Stimulated activated CD4-positive, alpha-beta T cell treated with anti-CD3 and anti-CD28 coated beads, Interleukin-4, amount 100 ng/mL, for 1 hour (primary cell): ENCODE measurements around the gene MMP27.

ENCODE experiments used
- DNase-seq: peaks from one replicate; pipeline ENCODE4 v3.0.0-alpha.2; 2020

The MMP27 gene

DNA sequence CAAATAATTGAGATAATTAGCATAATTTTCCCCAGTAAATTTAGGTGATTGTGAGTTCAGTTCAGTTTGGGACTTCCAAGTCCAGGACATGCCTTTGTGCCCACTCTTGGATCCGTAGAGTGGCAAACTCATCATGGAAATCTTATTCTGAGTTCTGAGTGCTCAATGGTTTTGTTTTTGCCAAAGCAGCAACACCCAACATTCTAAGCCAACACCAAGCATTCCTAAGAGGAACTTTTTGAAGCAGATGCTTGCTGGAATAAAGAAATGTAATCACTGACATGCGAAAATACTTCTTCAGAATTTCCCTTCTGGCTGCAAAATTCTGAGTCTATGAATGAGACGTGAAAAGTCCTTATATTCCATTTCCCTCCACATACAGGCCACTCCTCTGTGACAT lies 10.4 kb downstream of the MMP27 start:
- DNase-seq: no peak

- no peak for DNase-seq
Observed at GRCh38 chr11:102685754-102686153, 19.8 kb downstream of the MMP27 start.

- no peak for DNase-seq
Observed at GRCh38 chr11:102685338-102685737, 20.2 kb downstream of the MMP27 start.

- DNase-seq: no peak
Observed at GRCh38 chr11:102683277-102683676, 22.3 kb downstream of the MMP27 start.

GRCh38 chr11:102680945-102681344 lies 24.6 kb downstream of the MMP27 start:
- no peak for DNase-seq

DNA sequence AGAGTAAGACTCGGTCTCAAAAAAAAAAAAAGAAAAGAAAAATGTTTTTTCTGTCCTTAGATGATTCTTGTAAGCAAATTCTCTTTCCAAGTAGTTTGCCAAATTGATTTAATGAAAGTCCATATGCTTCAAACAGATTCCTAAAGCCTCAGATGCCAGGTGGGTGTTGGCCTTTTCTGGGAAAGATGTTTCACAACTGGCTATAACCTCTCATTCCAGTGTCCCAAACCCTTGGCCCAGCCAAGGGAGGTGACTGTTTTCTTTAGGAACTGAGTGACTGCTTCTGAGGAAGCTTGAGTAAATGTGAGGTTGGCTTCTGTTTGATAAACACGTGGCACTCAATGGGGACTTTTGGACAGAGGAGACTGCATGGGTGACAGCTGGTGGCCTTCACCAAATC lies 27.5 kb downstream of the MMP27 start:
- DNase-seq: no peak

GRCh38 chr11:102676084-102676483 lies 29.5 kb downstream of the MMP27 start:
- no peak for DNase-seq

GRCh38 chr11:102669664-102670063 lies 35.9 kb downstream of the MMP27 start:
- DNase-seq: no peak

- no peak for DNase-seq
Observed at GRCh38 chr11:102666331-102666957, 39.1 kb downstream of the MMP27 start.

DNA sequence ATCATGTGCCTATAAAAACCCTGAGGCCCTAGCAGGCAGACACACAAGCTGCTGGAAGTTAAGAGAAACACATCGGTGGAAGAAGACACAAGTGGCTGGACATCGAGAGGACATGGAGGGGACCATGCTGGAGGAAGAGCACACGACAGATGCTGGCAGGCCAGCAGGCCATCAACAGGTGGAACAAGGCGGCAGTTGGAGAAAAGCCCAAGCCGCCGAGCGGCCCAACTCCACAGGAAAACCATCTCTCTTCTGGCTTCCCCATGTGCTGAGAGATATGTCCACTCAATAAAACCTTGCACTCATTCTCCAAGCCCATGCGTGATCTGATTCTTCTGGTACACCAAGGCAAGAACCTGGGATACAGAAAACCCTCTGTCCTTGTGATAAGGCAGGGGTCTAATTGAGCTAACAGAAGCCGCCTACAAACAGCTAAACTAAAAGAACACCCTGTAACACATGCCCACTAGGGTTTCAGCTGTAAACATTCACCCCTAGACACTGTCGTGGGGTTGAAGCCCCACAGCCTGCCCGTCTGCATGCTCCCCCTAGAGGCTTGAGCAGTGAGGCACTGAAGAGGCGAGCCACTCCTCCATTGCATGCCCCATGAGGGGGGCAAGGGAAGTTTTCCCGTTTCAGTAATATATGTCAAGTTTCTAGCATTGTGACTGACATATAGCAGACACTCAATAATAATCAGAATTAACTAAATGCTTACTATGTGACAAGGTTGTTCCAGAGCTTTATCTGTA lies 41.4 kb downstream of the MMP27 start:
- no peak for DNase-seq

DNA sequence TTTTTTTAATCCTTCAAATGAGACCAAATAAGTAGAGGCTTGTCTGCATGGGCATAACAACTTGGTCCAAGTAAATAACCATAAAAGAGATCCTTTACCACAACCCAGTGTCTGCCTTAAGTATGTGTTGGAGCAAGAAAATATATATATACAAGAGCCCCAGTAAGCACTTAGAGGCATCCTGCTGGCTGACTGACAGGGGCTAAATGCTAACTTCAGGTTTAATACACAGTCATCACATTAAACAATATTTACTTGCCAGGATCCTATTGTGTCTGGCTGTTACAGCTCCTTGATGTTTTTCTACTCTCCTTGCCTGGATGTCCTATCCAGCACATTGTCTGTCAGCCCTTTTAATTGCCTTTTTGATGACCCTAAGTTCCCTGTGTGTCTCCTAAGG lies 43.0 kb downstream of the MMP27 start:
- no peak for DNase-seq

- DNase-seq: no peak
Observed at GRCh38 chr11:102661040-102661439, 44.5 kb downstream of the MMP27 start.

DNA sequence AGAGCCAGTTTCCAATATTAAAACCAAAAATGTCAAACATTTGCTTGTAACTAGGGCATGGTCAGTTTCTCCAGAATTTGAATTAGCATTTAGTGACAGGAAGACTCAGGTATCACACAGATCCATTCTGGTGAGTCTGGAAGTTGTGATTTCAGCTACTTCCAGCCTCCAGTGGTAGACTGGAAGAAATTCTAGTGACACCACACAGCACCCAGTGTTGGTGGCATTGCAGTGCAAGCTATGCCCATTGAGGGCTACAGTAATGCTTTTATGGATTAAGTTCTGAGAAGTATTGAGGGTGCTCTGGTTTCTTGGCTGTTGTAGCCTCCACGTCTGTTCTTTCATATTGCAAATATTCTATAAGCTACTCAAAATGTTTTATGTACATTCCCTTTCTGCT lies 49.0 kb downstream of the MMP27 start:
- no peak for DNase-seq

DNA sequence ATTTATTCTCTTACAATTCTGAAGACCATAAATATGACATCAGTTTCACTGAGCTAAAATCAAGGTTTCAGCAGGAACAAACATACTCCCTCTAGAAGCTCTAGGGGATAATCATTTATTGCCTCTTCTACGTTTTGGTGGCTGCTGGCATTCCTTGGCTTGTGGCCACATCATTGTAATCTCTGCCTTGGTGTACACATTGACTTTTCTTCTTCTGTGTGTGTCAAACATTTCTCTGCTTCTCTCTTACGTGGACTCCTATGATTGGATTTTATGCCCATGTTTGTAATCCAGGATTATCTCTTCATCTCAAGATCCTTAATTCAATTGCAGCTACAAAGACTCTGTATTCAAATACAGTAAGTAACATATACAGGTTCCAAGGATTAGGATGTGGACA lies 50.0 kb downstream of the MMP27 start:
- no peak for DNase-seq

GRCh38 chr11:102654761-102655160 lies 50.8 kb downstream of the MMP27 start:
- DNase-seq: no peak

GRCh38 chr11:102653744-102654291 lies 51.8 kb downstream of the MMP27 start:
- no peak for DNase-seq

DNA sequence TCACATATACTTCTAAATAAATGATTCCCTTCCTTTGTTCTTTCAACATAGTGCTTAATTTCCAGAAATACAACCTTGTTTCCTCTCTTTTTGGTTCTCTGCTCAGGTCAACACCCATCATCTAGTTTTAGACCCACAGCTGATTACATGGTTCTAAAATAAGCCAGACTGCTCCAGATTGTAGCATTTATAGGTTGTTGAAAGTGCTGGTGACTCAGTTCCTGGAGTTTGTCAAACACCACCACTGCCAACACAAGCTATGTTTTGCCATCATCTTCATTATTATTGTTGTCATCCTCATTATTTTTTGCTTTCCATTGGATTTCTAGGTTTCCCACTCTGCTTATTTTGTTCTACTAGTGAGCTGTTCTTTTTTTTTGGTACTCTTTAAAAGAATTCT lies 58.1 kb downstream of the MMP27 start:
- no peak for DNase-seq

DNA sequence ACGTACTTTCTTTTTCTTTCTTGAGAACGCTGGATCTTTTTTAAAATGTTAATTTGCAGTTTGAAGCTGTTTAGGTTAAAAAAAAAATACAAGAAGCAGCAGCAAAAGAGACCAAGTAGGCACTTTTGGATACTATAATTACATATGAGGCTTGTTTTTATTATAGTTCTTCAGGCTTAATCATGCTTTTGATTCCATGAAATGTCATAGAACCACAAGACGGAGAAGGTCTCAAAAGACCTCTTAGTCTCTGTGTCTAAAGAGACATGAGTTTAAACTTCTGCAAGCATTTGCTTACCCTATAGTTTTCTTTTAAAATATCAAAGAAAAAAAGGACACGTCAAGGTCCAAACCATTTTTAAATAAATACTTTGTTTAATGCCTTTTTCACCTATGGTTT lies 61.6 kb downstream of the MMP27 start:
- no peak for DNase-seq
